ENCODE results near the gene KLF13. TPM values are rescaled to one million over a fixed set of nuclear protein-coding genes. Genes with fewer than 3 reads are reported as not detected.

Gene KLF13
- total RNA-seq, 1 experiment from 2014 or later: 22.1 TPM

- TF ChIP-seq CTCF (conservative IDR thresholded peaks at IDR 0.05; ENCODE audit: low read depth, low read length): no peak
- no peak for TF ChIP-seq EZH2 (IDR thresholded peaks at IDR 0.05; ENCODE audit: borderline replicate concordance, low read depth, low read length, poor library complexity, severe bottlenecking)
- POLR2A ChIA-PET (ENCODE audit: low non-redundant PET): no interaction called here
- Histone ChIP-seq H3K4me3 (ENCODE audit: low read depth, low read length, poor library complexity, severe bottlenecking) (no peak overlapping the region), H3K4me1 (ENCODE audit: insufficient read depth, low read length, poor library complexity, severe bottlenecking) (peaks cover 36% of the 10 kb centered on the region), H3K27ac (ENCODE audit: low read depth, low read length, poor library complexity, severe bottlenecking) (peak overlapping the region; percentile 64), H3K36me3 (ENCODE audit: insufficient read depth, low read length, poor library complexity, severe bottlenecking) (no peaks in the 10 kb centered on the region), H3K27me3 (replicated peaks; ENCODE audit: insufficient read depth, low read depth, low read length, poor library complexity) (no peaks in the 10 kb centered on the region), H3K9me3 (ENCODE audit: low read depth, low read length, poor library complexity, severe bottlenecking) (no peaks in the 10 kb centered on the region)
- no TSS peak for BruUV-seq (replicated peaks)
- CTCF ChIA-PET: interaction anchor here (0.5 kb wide), 2 partner anchors 47 to 469 kb away, joined by 4 read pairs; no protein-coding TSS in a partner anchor
- intact Hi-C loops (cut with micrococcal nuclease; ENCODE audit: unreplicated experiment): loop anchor here (5.0 kb wide), 1 partner anchor 122 kb away; no protein-coding TSS in a partner anchor
- DNase-seq (ENCODE audit: low spot score): no peak
Observed at GRCh38 chr15:31365032-31365654, 38.5 kb downstream of the KLF13 start.

- peak; percentile 89 for DNase-seq (ENCODE audit: low spot score)
- peak; percentile 54 for TF ChIP-seq CTCF (conservative IDR thresholded peaks at IDR 0.05; ENCODE audit: low read depth, low read length)
- no peak for TF ChIP-seq EZH2 (IDR thresholded peaks at IDR 0.05; ENCODE audit: borderline replicate concordance, low read depth, low read length, poor library complexity, severe bottlenecking)
- ChIA-PET POLR2A (ENCODE audit: low non-redundant PET) (no interaction called here), CTCF (interaction anchor here (0.5 to 0.9 kb wide), 4 partner anchors 47 to 469 kb away, joined by 3 to 4 read pairs (median 4); no protein-coding TSS in a partner anchor)
- H3K36me3 ChIP-seq (ENCODE audit: insufficient read depth, low read length, poor library complexity, severe bottlenecking): no peaks in the 10 kb centered on the region
- peak overlapping the region; percentile 64 for H3K27ac ChIP-seq (ENCODE audit: low read depth, low read length, poor library complexity, severe bottlenecking)
- H3K9me3 ChIP-seq (ENCODE audit: low read depth, low read length, poor library complexity, severe bottlenecking): no peaks in the 10 kb centered on the region
- BruUV-seq (replicated peaks): no TSS peak
- H3K4me1 ChIP-seq (ENCODE audit: insufficient read depth, low read length, poor library complexity, severe bottlenecking): peaks cover 36% of the 10 kb centered on the region
- intact Hi-C loops (cut with micrococcal nuclease; ENCODE audit: unreplicated experiment): loop anchor here (5.0 kb wide), 1 partner anchor 122 kb away; no protein-coding TSS in a partner anchor
- H3K27me3 ChIP-seq (replicated peaks; ENCODE audit: insufficient read depth, low read depth, low read length, poor library complexity): no peaks in the 10 kb centered on the region
- peak overlapping the region; percentile 26 for H3K4me3 ChIP-seq (ENCODE audit: low read depth, low read length, poor library complexity, severe bottlenecking)
Observed at GRCh38 chr15:31365655-31366127, 39.1 kb downstream of the KLF13 start.

- ChIA-PET POLR2A (ENCODE audit: low non-redundant PET) (no interaction called here), CTCF (interaction anchor here (0.9 kb wide), 2 partner anchors 122 to 124 kb away, joined by 3 read pairs; no protein-coding TSS in a partner anchor)
- no TSS peak for BruUV-seq (replicated peaks)
- H3K36me3 ChIP-seq (ENCODE audit: insufficient read depth, low read length, poor library complexity, severe bottlenecking): no peaks in the 10 kb centered on the region
- H3K27ac ChIP-seq (ENCODE audit: low read depth, low read length, poor library complexity, severe bottlenecking): peak overlapping the region; percentile 64
- intact Hi-C loops (cut with micrococcal nuclease; ENCODE audit: unreplicated experiment): loop anchor here (5.0 kb wide), 1 partner anchor 121 kb away; no protein-coding TSS in a partner anchor
- peak overlapping the region; percentile 26 for H3K4me3 ChIP-seq (ENCODE audit: low read depth, low read length, poor library complexity, severe bottlenecking)
- peaks cover 30% of the 10 kb centered on the region for H3K4me1 ChIP-seq (ENCODE audit: insufficient read depth, low read length, poor library complexity, severe bottlenecking)
- no peaks in the 10 kb centered on the region for H3K9me3 ChIP-seq (ENCODE audit: low read depth, low read length, poor library complexity, severe bottlenecking)
- DNase-seq (ENCODE audit: low spot score): peak; percentile 55
- TF ChIP-seq EZH2 (IDR thresholded peaks at IDR 0.05; ENCODE audit: borderline replicate concordance, low read depth, low read length, poor library complexity, severe bottlenecking) (no peak), CTCF (conservative IDR thresholded peaks at IDR 0.05; ENCODE audit: low read depth, low read length) (peak; percentile 22; the same call in 1 of the 2 replicates)
- H3K27me3 ChIP-seq (replicated peaks; ENCODE audit: insufficient read depth, low read depth, low read length, poor library complexity): no peaks in the 10 kb centered on the region
Observed at GRCh38 chr15:31366169-31366734, 39.6 kb downstream of the KLF13 start.
